Mesendoderm (in vitro differentiated cells): ENCODE data around the gene MRPS7.

Experiments
- DNase-seq: peaks from one replicate; pipeline ENCODE4 v3.0.0; 2013
- H2AK5ac ChIP-seq: 2 replicates; pipeline ENCODE4 v1.6.1; 2013; ENCODE audit warnings: low read length, inconsistent platforms
- H2BK120ac ChIP-seq: 2 replicates; pipeline ENCODE4 v1.6.1; 2013; ENCODE audit warnings: low read depth, mild to moderate bottlenecking, low read length, moderate library complexity, mixed read lengths
- H2BK15ac ChIP-seq: replicated peaks from 2 replicates; pipeline ENCODE4 v1.6.1; 2013; ENCODE audit warnings: low read depth, mild to moderate bottlenecking, moderate library complexity
- H2BK5ac ChIP-seq: 2 replicates; pipeline ENCODE4 v1.6.1; 2013; ENCODE audit warnings: low read length, inconsistent platforms
- H3K18ac ChIP-seq: 2 replicates; pipeline ENCODE4 v1.6.1; 2013; ENCODE audit warnings: mild to moderate bottlenecking, low read length, mixed read lengths
- H3K23ac ChIP-seq: one replicate; pipeline ENCODE4 v1.6.1; 2013; ENCODE audit warnings: low read length
- H3K27ac ChIP-seq: 2 replicates; pipeline ENCODE4 v1.5.1; 2013; ENCODE audit warnings: low read depth, mild to moderate bottlenecking, inconsistent platforms, low read length, moderate library complexity
- H3K27me3 ChIP-seq: 2 replicates; pipeline ENCODE4 v1.6.1; 2013; ENCODE audit warnings: low read length, control low read depth, mild to moderate bottlenecking, inconsistent platforms; ENCODE audit not compliant: insufficient read depth, poor library complexity
- H3K36me3 ChIP-seq: 2 replicates; pipeline ENCODE4 v1.6.1; 2013; ENCODE audit warnings: low read length, inconsistent platforms; ENCODE audit not compliant: control insufficient read depth, insufficient read depth
- H3K4ac ChIP-seq: one replicate; pipeline ENCODE4 v1.6.1; 2013; ENCODE audit warnings: low read depth, mild to moderate bottlenecking, low read length, moderate library complexity
- H3K4me1 ChIP-seq: 2 replicates; pipeline ENCODE4 v1.6.1; 2013; ENCODE audit warnings: low read depth, low read length, inconsistent platforms; ENCODE audit not compliant: control insufficient read depth
- H3K4me2 ChIP-seq: 2 replicates; pipeline ENCODE4 v1.6.1; 2013; ENCODE audit warnings: low read length
- H3K4me3 ChIP-seq: 2 replicates; pipeline ENCODE4 v1.5.1; 2013; ENCODE audit warnings: mild to moderate bottlenecking, low read length
- H3K56ac ChIP-seq: one replicate; pipeline ENCODE4 v1.6.1; 2013; ENCODE audit warnings: low read length
- H3K79me1 ChIP-seq: 2 replicates; pipeline ENCODE4 v1.6.1; 2013; ENCODE audit warnings: low read length, inconsistent platforms
- H3K79me2 ChIP-seq: 2 replicates; pipeline ENCODE4 v1.6.1; 2013; ENCODE audit warnings: mild to moderate bottlenecking, low read length; ENCODE audit not compliant: control insufficient read depth, insufficient read depth
- H3K9ac ChIP-seq: 2 replicates; pipeline ENCODE4 v1.6.1; 2013; ENCODE audit warnings: low read length, inconsistent platforms
- H4K5ac ChIP-seq: one replicate; pipeline ENCODE4 v1.6.1; 2013; ENCODE audit warnings: low read length
- H4K8ac ChIP-seq: one replicate; pipeline ENCODE4 v1.6.1; 2013; ENCODE audit warnings: low read depth, mild to moderate bottlenecking, control low read depth, low read length, moderate library complexity
- WGBS: extraction: QIAGEN DNeasy Blood & Tissue Kit; methylation state at CpG from one replicate; pipeline ENCODE4 v1.1.7; 2013; ENCODE audit warnings: low lambda C conversion rate, missing lambda C conversion rate; ENCODE audit not compliant: insufficient coverage; ENCODE audit errors: extremely low coverage; 5-methylcytosine and 5-hydroxymethylcytosine counted together

Gene MRPS7

DNA sequence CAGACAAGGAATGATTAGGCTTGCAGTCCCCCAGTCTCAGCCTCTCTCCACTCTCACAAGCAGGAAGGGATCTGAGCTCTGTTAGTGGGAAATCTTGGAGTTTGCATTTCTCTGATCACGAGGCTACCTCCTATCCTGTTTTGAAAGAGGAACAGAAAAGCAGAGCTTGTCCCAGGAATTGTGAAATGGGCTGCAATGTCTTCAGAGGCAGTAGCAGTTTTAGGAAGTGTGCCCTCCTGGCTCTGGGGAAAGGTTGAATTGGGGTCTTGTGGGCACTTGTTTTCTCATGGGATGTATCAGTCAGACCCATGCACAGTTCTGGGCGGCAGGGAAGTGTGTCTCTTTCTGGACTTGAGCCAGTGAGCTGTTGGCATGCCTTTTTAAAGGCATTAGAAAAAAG is 33.4 kb upstream of the MRPS7 start:
- Histone ChIP-seq H3K27ac (no peak overlapping the region), H3K56ac (no peak overlapping the region), H3K4me2 (no peak overlapping the region), H2BK15ac (no peak overlapping the region), H3K4ac (no peak overlapping the region), H3K4me1 (no peaks in the 10 kb centered on the region), H3K4me3 (no peak overlapping the region), H3K18ac (no peak overlapping the region), H3K9ac (no peak overlapping the region), H3K79me1 (no peaks in the 10 kb centered on the region), H3K23ac (no peak overlapping the region), H2AK5ac (no peak overlapping the region), H3K27me3 (no peaks in the 10 kb centered on the region), H4K5ac (no peak overlapping the region), H4K8ac (no peak overlapping the region), H3K79me2 (no peaks in the 10 kb centered on the region), H2BK120ac (no peak overlapping the region), H2BK5ac (no peak overlapping the region), H3K36me3 (peaks cover 31% of the 10 kb centered on the region)
- no peak for DNase-seq
- WGBS: no CpG with 5 or more reads among the region's 2 CpGs

DNA sequence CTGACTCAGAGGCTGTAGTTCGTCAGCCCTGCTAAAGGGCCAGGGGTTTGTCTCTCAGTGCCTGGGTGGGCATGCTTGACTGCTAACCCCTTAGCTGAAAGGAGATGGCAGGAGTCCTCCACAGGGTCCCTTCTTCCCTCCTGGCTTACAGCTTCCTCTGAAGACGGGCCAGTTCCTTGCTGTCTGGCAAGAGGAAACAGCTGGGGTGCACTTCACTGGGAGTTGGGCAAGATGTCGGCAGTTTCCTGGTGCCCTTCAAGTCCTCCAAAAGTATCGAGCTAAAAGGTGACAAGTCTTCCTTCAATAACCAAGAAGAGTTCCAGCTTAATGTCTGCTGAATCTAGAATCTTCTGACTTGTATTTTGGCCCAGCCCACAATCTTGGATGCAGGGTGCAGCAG is 32.8 kb upstream of the MRPS7 start:
- no peak overlapping the region for H2BK120ac ChIP-seq
- H4K5ac ChIP-seq: no peak overlapping the region
- H4K8ac ChIP-seq: no peak overlapping the region
- H3K36me3 ChIP-seq: peaks cover 31% of the 10 kb centered on the region
- no CpG with 5 or more reads among the region's 4 CpGs for WGBS
- no peaks in the 10 kb centered on the region for H3K79me2 ChIP-seq
- no peak overlapping the region for H3K4ac ChIP-seq
- H3K9ac ChIP-seq: no peak overlapping the region
- H3K4me3 ChIP-seq: no peak overlapping the region
- H3K4me1 ChIP-seq: no peaks in the 10 kb centered on the region
- H3K79me1 ChIP-seq: no peaks in the 10 kb centered on the region
- no peak overlapping the region for H3K56ac ChIP-seq
- no peak overlapping the region for H3K27ac ChIP-seq
- H2AK5ac ChIP-seq: no peak overlapping the region
- no peak for DNase-seq
- no peak overlapping the region for H3K4me2 ChIP-seq
- no peak overlapping the region for H2BK5ac ChIP-seq
- no peak overlapping the region for H3K18ac ChIP-seq
- H3K23ac ChIP-seq: no peak overlapping the region
- no peaks in the 10 kb centered on the region for H3K27me3 ChIP-seq
- H2BK15ac ChIP-seq: no peak overlapping the region

DNA sequence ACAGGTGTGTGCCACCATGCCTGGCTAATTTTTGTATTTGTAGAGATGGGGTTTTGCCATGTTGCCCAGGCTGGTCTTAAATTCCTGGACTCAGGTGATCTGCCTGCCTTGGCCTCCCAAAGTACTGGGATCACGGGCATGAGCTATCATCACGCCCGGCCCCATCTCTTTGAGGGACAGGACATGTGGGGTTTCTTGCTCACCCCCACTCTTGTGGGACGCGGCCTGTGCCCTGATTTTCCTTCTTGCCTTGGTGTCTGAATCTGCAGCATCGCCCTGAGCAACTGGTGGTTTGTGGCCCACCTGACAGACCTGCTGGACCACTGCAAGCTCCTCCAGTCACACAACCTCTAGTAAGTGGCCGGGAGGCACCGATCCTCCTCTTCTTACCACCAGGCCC is 30.6 kb upstream of the MRPS7 start:
- Histone ChIP-seq H3K27me3 (no peaks in the 10 kb centered on the region), H3K23ac (no peak overlapping the region), H2AK5ac (no peak overlapping the region), H3K56ac (no peak overlapping the region), H3K4me1 (no peaks in the 10 kb centered on the region), H2BK5ac (no peak overlapping the region), H3K27ac (no peak overlapping the region), H3K79me2 (no peaks in the 10 kb centered on the region), H4K5ac (no peak overlapping the region), H3K4me3 (no peak overlapping the region), H3K79me1 (no peaks in the 10 kb centered on the region), H3K4ac (no peak overlapping the region), H3K9ac (no peak overlapping the region), H2BK15ac (no peak overlapping the region), H3K36me3 (peaks cover 35% of the 10 kb centered on the region), H3K4me2 (no peak overlapping the region), H2BK120ac (no peak overlapping the region), H4K8ac (no peak overlapping the region), H3K18ac (no peak overlapping the region)
- no peak for DNase-seq
- WGBS: no CpG with 5 or more reads among the region's 8 CpGs

DNA sequence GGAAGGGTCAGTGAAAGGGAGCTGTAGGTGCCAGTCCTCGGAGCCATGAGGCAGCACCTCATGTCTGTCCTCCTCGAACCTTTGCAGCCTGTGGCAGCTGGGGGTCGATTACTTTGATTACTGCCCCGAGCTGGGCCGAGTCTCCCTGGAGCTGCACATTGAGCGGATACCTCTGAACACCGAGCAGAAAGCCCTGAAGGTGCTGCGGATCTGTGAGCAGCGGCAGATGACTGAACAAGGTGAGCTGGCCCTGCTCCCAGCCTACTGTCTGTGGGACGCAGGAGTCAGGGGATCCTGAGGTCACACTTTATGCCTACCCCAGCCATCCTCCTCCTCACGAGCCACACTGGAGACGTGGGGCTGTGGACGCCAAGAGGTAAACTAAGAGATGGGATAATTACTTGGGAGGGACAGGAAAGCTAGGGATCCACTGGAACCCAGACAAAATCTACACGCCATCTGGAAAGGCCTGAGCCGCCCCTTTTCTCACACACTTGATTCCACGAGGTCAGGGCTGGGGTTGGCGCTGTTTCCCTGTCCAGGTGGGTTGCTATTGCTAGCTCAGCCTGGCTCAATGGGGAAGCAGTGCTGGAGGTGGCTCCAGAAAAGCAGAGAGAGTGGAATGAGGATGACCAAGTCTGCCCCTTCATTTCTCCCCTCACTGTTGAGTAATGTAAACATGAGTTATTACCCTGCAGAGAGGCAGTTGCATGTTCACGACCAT is 29.8 kb upstream of the MRPS7 start:
- no peaks in the 10 kb centered on the region for H3K4me1 ChIP-seq
- WGBS: no CpG with 5 or more reads among the region's 18 CpGs

DNA sequence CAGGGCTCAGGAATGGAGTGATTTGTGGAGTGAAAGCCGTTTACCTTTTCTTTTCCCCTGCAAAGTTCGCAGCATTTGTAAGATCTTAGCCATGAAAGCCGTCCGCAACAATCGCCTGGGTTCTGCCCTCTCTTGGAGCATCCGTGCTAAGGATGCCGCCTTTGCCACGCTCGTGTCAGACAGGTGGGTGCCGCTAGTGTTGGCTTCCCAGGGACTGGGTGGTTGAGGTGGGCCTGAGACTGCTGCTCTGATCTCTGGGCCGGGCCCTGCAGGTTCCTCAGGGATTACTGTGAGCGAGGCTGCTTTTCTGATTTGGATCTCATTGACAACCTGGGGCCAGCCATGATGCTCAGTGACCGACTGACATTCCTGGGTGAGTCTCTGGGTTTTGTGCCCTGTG is 28.9 kb upstream of the MRPS7 start:
- no peak overlapping the region for H3K4ac ChIP-seq
- no peaks in the 10 kb centered on the region for H3K4me1 ChIP-seq
- H4K8ac ChIP-seq: no peak overlapping the region
- no peak overlapping the region for H3K18ac ChIP-seq
- H2BK5ac ChIP-seq: no peak overlapping the region
- no peak overlapping the region for H2AK5ac ChIP-seq
- H3K27me3 ChIP-seq: no peaks in the 10 kb centered on the region
- H3K79me1 ChIP-seq: no peaks in the 10 kb centered on the region
- no peak overlapping the region for H2BK120ac ChIP-seq
- no CpG with 5 or more reads among the region's 13 CpGs for WGBS
- peaks cover 34% of the 10 kb centered on the region for H3K36me3 ChIP-seq
- H2BK15ac ChIP-seq: no peak overlapping the region
- no peak overlapping the region for H3K4me2 ChIP-seq
- H4K5ac ChIP-seq: no peak overlapping the region
- DNase-seq: no peak
- H3K9ac ChIP-seq: no peak overlapping the region
- no peak overlapping the region for H3K27ac ChIP-seq
- H3K56ac ChIP-seq: no peak overlapping the region
- H3K4me3 ChIP-seq: no peak overlapping the region
- H3K79me2 ChIP-seq: no peaks in the 10 kb centered on the region
- H3K23ac ChIP-seq: no peak overlapping the region

More for the DNA sequence above, 29.8 kb upstream of the MRPS7 start:
- Histone ChIP-seq H2AK5ac (no peak overlapping the region), H3K4me3 (no peak overlapping the region), H4K5ac (no peak overlapping the region), H3K4ac (no peak overlapping the region), H3K56ac (no peak overlapping the region), H3K9ac (no peak overlapping the region), H2BK15ac (no peak overlapping the region), H3K4me2 (no peak overlapping the region), H3K79me2 (no peaks in the 10 kb centered on the region), H2BK5ac (no peak overlapping the region), H2BK120ac (no peak overlapping the region), H3K27ac (no peak overlapping the region), H4K8ac (no peak overlapping the region), H3K27me3 (no peaks in the 10 kb centered on the region), H3K79me1 (no peaks in the 10 kb centered on the region), H3K18ac (no peak overlapping the region), H3K36me3 (peaks cover 32% of the 10 kb centered on the region), H3K23ac (no peak overlapping the region)
- no peak for DNase-seq
